KBM-7 (cell line): Measurements from ENCODE around the gene ZNF408.

Experiments used
- DNase-seq: peaks from one replicate; pipeline ENCODE4 v3.0.0-alpha.2; 2015
- in situ Hi-C: fragments of 300-500 bp; cut with MboI; formaldehyde crosslinking; loops from 2 replicates; pipeline ENCODE4 v1.14.3; 2020; ENCODE audit warnings: low sequenced_read_pairs, low pct_unique_long_range_greater_than_20kb, mixed read lengths

Gene ZNF408

GRCh38 chr11:46674463-46675287 lies 26.2 kb upstream of the ZNF408 start:
- DNase-seq: peak; percentile 75
- in situ Hi-C loops: loop anchor here (25.0 kb wide), 1 partner anchor 488 kb away; no protein-coding TSS in a partner anchor

- in situ Hi-C loops: loop anchor here (25.0 kb wide), 1 partner anchor 487 kb away; no protein-coding TSS in a partner anchor
- DNase-seq: no peak
Observed at GRCh38 chr11:46675288-46675851, 25.5 kb upstream of the ZNF408 start.

- in situ Hi-C loops: loop anchor here (25.0 kb wide), 1 partner anchor 486 kb away; no protein-coding TSS in a partner anchor
- DNase-seq: no peak
Observed at GRCh38 chr11:46675949-46676348, 24.9 kb upstream of the ZNF408 start.

- in situ Hi-C loops: loop anchor here (25.0 kb wide), 1 partner anchor 486 kb away; no protein-coding TSS in a partner anchor
- peak; percentile 61 for DNase-seq
Observed at GRCh38 chr11:46676436-46677158, 24.2 kb upstream of the ZNF408 start.

GRCh38 chr11:46677169-46677568 lies 23.7 kb upstream of the ZNF408 start:
- DNase-seq: no peak
- in situ Hi-C loops: loop anchor here (25.0 kb wide), 1 partner anchor 485 kb away; no protein-coding TSS in a partner anchor

- no peak for DNase-seq
- in situ Hi-C loops: loop anchor here (25.0 kb wide), 1 partner anchor 484 kb away; no protein-coding TSS in a partner anchor
Observed at GRCh38 chr11:46677991-46678740, 22.7 kb upstream of the ZNF408 start.

GRCh38 chr11:46678741-46679130 lies 22.1 kb upstream of the ZNF408 start:
- in situ Hi-C loops: loop anchor here (25.0 kb wide), 1 partner anchor 484 kb away; no protein-coding TSS in a partner anchor
- DNase-seq: no peak

- DNase-seq: no peak
- in situ Hi-C loops: loop anchor here (25.0 kb wide), 1 partner anchor 483 kb away; no protein-coding TSS in a partner anchor
Observed at GRCh38 chr11:46679241-46680163, 21.3 kb upstream of the ZNF408 start.

- no peak for DNase-seq
- in situ Hi-C loops: loop anchor here (25.0 kb wide), 1 partner anchor 482 kb away; no protein-coding TSS in a partner anchor
Observed at GRCh38 chr11:46680164-46680760, 20.6 kb upstream of the ZNF408 start.

GRCh38 chr11:46680815-46681214 lies 20.0 kb upstream of the ZNF408 start:
- in situ Hi-C loops: loop anchor here (25.0 kb wide), 1 partner anchor 481 kb away; no protein-coding TSS in a partner anchor
- DNase-seq: no peak

GRCh38 chr11:46681814-46682213 lies 19.0 kb upstream of the ZNF408 start:
- DNase-seq: no peak
- in situ Hi-C loops: loop anchor here (25.0 kb wide), 1 partner anchor 480 kb away; no protein-coding TSS in a partner anchor

- DNase-seq: no peak
- in situ Hi-C loops: loop anchor here (25.0 kb wide), 1 partner anchor 479 kb away; no protein-coding TSS in a partner anchor
Observed at GRCh38 chr11:46682773-46683752, 17.8 kb upstream of the ZNF408 start.

GRCh38 chr11:46684367-46684766 lies 16.5 kb upstream of the ZNF408 start:
- no peak for DNase-seq
- in situ Hi-C loops: loop anchor here (25.0 kb wide), 1 partner anchor 478 kb away; no protein-coding TSS in a partner anchor

GRCh38 chr11:46686886-46687795 lies 13.7 kb upstream of the ZNF408 start:
- no peak for DNase-seq

GRCh38 chr11:46690702-46691101 lies 10.1 kb upstream of the ZNF408 start:
- DNase-seq: no peak
- in situ Hi-C loops: loop anchor here (25.0 kb wide), 1 partner anchor 472 kb away; no protein-coding TSS in a partner anchor

More at GRCh38 chr11:46686886-46687795, 13.7 kb upstream of the ZNF408 start:
- in situ Hi-C loops: loop anchor here (25.0 kb wide), 1 partner anchor 475 kb away; no protein-coding TSS in a partner anchor
